ENCODE results near the gene PRXL2B.

Gene PRXL2B

DNA sequence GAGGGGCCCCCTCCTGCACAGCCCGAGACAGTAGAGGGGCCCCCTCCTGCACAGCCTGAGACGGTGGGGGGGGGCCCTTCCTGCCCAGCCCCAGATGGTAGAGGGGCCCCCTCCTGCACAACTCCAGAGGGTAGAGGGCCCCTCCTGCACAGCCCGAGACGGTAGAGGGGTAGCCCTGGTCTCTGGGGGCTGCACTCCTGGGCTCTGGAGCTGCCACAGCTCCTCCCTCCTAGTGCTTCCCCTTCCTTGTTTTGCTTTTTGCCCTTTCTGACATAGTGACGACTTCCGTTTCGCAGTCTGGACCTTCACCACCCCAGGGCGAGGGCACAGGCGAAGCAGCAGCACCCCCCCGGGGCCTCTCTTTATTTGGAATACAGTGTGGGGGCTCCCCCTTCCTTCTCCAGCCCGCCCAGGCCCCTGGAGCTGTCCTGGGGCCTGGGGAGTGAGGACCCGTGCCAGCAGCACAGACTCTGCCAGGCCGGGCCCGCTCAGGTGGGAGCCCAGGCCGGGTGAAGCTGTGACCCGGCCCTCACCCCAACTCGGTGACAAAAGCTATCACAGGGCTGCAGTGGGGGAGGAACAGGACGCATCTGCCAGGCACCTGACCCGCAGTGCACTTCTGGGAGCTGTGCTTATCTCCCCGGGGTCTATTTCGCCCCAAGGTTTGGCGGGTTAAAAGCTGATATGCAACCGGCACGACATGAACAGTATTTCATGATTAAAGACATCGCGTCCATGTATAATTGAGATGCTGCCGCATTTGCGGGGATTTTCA, 1.1 kb upstream of the PRXL2B start:
- DNase-seq (ENCODE audit: low spot score), result peak; percentile 52

DNA sequence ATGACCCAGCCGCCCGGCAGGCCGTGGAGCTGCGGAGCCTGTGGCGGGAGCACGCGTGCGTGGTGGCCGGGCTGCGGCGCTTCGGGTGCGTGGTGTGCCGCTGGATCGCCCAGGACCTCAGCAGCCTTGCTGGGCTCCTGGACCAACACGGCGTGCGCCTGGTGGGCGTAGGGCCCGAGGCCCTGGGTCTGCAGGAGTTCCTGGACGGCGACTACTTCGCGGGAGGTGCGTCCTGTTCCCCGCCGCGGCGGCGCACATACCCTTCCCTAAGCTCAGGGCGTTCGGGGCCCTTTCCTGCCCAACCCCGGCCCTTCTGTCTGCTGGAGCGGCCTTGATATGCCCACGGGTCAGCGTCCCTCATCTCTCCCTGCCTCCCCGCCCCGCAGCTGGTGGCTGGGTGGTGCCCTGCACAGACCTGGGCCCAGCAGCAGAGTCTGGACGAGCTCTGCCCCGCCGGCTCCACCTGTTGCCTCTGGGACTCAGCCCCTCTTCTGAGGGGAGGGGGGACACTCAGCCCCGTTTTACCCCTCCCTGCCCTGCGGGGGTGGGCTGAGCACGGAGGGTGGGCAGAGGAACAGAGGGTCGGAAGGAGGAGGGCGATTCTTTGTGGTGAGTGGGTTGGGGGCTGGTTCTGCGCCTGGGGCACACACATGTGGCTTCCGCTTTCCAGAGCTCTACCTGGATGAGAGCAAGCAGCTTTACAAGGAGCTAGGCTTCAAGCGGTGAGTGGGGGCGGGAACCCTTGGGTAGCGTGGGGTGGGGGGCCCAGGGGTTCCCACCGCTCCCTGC, 688 bp downstream of the PRXL2B start:
- DNase-seq (ENCODE audit: low spot score), result no peak

DNA sequence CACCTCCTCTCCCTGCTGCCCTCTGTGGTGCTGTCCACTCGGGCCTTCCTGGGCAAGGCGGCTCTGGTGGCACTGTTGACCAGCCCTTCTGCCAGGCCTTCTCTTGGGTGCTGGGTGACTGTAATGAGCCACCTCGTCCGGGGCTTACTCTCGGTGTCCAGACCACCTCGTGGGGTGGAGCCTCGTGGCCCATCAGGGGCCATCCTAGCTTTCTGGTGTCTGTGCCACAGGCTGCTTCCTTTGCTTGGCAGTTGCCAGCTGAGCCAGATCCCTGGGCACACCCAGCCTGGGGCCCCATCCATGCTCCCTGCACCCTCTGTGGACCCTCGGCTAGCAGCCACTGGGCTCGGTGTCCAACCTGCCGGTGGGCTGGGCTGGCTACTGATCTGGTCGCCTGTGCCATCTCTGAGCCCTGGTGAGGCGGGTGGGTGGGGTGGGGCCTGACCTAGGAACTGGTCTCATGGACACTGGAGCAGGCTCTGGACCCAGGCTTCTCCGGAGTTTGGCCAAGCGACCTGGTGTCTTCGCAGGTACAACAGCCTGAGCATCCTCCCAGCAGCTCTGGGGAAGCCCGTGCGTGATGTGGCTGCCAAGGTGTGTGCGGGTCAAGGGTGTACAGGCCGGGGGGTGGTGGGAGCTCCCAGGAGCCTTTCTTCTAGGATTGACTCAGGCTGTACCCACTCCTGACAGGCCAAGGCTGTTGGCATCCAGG, 1.4 kb downstream of the PRXL2B start:
- DNase-seq (ENCODE audit: low spot score), result no peak

DNA sequence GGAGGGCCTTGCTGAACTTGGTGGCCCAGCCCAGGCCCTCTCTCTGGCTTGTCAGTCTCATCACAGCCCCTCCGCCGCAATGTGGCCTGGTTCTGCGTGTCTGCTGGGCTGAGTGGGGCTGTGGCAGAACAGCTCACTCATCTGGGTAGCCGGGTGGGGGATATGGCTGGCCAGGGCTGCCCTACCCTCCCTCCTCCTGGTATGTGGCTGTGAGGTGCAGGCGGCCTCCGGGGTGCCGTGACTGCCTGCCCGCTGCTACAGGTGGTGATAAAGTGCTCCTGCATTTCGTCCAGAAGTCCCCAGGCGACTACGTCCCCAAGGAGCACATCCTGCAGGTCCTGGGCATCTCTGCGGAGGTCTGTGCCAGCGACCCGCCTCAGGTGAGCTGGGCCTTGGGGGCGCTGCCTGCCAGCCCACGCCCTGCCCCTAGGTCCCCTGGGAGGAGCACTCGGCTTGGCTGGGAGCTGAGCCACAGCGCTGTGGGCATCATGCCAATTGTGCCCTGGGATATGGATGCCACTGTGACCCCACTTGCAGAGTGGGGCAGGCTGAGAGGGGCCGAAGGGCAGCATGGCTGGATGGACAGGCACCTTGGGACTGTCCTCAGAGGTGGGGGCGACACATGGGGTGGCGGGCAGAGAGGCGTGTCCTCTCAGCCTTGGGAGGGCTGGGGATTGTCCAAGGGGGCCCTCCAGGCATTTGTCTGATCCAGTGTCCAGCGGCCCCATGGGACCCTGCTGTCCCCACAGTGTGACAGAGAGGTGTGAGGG, 2.3 kb downstream of the PRXL2B start:
- no peak for DNase-seq (ENCODE audit: low spot score)

DNA sequence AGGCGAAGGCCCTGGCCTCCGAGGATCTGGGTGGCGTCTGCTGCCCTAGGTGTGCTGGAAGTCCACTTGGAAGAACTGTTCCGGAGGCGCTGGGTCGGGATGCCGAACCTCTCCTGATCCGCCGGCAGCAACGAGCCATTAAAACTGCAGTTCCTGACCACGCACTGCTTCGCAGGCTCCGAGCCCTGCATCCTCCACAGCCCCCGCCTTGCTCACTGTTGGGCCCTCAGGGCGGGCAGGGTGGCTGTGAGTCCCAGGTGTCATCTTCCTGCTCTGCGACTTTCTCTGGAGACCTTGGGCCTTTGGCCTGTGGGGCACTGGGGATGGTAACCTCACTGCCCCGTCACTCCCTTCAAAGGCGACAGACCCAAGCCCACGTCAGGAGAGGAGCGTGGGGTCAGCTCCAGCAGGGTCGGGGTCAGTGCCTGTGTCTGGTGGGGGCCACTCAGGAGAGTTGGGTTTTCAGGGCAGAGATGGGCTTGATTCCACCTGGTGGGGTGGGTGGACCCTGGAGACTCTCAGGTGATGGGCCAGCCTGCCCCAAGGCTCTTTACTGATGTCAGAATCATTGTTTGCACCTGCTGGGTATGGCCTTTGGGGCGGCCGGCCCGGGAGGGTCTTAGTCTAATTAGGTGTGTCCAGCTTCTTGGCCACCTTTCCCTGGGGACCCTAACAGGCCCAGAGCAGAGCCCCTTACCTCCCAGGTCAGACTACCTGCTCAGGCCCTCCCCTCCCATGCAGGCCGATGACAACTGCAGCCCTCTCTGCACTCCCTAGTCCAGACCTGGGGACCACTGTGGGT, 3.1 kb downstream of the PRXL2B start:
- no peak for DNase-seq (ENCODE audit: low spot score)

DNA sequence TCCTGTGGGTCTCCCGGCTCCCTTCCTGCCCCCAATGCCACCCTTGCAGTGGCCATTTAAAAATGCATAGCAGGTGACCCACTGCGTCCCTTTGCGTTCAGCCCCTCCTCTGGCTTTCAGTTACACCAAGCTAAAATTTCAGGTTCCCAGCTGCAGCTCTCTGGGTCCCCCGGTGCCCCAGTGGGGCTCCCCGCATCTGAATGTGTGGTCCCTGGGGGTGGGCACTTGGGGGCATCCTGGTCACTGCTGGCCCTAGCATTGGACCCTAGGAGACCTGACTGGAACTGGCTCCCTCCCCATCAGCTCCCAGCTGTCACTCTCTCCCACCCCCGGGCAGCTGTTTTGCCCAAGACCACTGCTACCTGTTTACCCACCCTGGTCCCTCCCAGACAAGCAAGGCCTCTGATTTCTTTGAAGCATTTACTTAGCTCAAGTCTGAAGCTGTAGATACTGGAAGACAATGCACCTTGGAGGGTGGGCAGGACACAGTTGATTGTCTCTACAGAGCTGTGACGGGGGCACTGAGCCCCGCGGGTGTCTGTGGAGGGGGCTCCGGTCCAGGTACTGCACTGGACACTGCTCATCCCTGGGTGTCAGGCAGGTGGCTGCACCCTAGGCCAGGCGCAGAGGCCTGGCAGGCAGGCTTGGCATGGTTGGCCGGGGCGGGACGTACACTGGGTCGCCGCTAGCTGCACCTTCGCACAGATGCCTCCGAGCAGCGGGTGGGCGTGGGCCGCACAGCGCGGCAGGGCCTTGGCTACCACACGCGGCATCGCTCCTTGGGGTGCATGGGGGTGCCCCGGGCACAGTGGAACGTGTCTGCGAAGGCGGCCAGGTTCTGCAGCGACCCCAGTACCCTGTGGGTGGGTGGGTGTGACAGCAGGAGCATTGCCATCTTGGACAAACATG, 3.9 kb downstream of the PRXL2B start:
- no peak for DNase-seq (ENCODE audit: low spot score)

DNA sequence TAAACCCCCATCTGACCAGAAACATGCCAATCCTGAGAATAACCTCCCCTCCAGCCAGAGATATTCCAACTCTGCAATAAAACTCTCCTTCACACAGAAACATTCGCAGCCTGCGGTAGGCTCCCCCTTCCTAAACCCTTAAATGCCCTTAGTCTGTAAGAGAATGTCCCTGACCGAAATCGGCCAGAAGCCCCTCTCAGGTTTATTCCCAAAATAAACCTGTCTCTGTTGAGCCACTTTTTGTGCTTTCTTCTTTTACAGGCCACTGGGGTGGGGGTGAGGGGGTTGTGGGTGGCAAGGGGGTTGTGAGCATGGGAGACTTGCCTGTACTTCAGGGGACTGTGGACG, 4.6 kb downstream of the PRXL2B start:
- DNase-seq (ENCODE audit: low spot score), result no peak

DNA sequence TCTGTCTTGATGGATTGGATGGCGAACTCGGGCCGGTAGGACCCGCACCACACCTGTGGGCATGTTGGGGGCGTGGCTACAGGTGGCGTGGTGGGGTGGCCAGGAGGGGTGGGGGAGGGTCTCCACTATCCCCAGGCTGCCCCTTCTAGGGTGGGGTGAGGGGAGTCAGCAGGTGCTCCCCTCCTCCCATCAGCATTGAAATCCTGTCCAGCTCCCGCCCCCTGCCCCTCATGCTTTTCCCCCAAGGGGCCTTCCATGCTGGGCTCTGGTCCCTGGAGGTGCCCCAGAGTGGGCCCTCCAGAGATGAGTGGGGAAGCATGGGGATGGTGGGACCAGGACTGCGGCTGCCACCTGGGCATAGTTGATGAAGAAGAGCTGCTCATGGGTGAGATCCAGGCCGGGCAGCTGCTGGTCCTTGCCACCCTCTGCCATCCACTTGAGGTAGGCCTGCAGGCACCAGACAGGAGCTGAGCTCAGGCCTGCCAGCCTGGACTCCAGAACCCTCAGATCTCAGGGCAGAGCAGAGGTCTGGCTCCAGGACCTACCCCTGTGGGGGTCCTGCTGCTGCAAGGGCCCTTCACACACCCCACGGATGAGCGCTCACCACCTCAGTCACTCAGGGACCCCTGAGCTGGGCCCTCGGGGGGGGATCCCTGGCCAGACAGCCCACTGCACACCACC, 5.1 kb downstream of the PRXL2B start:
- DNase-seq (ENCODE audit: low spot score), result no peak

DNA sequence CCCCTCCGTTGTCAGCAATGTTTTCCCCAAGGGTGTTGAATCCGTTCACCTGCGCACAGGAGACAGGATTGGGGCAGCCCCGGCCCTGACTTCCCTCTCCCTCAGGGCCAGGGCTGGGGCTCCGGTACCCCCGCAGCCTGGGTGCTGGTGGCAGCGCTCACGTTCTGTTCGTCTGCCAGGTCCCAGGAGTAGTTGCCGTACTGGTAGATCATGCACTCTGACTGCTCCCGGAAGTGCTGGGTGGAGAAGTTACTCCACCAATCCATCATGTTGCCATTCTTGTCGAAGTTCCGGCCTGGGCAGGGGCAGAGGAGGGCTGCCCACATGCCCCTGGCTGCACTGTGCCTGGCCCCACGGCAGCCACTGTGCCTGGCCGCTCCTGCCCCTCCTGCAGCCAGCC, 6.1 kb downstream of the PRXL2B start:
- no peak for DNase-seq (ENCODE audit: low spot score)

DNA sequence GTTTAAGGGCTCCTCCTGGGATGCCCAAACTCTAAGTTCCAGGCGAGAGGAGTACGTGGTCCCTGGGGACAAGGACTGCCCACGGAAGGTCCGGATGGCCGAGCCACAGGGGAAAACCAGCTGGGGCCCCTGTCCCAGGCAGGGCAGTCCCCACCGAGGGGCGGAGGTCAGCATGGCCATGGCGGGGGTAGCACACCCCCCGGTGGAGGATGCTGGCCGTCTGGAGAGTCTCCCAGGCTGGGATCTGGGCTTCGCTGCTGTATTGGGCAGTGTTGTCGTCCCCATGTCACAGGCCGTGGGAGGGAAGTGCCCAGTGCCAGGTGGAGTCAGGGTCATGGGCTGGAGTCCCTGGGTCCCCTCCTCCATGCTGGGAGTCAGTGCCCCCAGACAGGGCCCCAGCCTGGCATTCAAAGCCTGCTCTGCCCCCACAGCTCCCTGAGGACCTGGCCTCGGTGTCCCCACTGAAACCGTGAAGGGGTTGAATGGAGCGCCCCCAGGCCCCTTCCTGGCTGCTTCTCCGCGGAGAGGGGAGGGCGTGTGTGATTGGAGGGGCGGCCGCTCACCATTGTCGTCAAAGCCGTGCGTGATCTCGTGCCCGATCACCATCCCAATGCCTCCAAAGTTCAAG, 6.8 kb downstream of the PRXL2B start:
- DNase-seq (ENCODE audit: low spot score), result no peak

DNA sequence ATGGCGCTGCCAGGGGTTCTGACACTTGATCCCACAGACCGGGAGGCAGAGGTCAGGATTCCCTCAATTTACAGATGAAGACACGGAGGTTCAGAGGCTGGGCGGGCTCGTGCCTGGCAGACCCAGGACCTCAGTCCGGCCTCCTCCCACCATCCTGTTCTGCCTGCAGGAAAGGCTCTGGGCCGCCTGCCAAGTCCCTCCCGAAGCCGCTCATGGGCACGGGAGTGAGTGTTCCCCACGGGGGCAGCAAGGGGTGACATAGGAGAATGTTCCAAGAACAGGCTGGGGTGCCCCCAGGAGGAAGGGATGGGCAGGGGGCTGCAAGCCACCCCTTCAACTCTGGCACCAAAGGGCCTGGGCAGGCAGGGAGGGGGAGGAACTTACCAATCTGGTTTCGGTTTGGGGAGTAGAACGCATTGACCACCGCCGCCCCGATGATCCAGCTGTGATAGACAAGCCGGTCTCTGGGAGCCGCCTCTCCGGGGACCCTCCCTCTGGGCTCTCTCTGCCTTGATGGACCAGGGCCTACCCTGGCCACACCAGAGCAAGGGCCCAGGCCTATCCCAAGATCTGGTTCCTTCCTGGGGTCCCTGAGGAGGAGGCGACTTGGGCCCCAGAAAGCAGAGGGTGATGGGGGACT, 7.5 kb downstream of the PRXL2B start:
- DNase-seq (ENCODE audit: low spot score), result no peak

DNA sequence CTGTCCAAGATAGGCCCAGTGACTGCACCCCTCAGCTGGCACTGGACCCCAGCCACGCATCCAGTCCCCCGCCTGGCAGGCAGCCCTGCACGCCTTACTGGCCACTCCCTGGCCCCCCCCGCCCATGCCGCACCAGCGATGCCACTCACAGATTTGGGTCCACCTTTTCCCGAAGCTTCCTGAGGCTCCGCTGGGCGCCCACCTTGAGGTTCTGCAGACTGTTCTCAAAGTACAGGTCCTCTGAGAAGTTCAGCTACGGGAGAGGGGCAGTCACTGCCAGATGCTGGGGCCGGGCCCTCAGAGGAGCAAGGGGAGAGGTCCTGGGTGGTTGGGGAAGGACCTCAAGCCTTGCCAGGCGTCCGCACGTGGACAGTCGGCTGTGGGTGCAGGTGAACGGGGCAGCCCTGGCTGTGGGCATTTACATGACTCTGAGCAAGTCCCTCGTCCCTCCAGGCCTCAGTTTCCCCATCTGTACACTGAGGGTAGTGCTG, 8.1 kb downstream of the PRXL2B start:
- no peak for DNase-seq (ENCODE audit: low spot score)

DNA sequence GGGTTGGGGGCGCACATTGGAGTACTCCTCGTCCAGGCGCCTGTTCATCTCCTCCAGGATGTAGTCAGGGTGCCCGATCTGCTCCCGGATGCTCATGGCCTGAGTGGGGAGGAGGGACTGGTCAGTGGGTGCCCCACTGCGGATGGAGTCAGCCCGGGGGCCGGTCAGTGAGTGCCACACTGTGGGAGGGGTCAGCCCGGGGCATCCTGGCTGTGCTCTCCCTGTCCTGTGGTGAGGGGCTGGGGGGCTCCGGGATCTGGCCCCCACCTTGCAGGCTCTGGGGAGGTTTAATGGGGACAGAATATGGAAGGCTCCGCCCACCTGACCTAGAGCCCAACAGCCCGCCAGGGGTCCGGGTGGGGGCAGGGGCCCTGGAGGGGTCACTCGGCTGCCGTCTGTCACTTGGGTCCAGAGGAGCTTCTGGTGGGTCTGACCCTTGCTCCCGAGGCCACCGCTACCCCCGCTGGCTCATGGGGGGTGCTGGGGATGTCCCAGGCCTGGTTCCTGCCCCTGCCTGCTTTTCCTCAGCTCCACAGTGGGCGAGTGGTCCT, 8.8 kb downstream of the PRXL2B start:
- no peak for DNase-seq (ENCODE audit: low spot score)

DNA sequence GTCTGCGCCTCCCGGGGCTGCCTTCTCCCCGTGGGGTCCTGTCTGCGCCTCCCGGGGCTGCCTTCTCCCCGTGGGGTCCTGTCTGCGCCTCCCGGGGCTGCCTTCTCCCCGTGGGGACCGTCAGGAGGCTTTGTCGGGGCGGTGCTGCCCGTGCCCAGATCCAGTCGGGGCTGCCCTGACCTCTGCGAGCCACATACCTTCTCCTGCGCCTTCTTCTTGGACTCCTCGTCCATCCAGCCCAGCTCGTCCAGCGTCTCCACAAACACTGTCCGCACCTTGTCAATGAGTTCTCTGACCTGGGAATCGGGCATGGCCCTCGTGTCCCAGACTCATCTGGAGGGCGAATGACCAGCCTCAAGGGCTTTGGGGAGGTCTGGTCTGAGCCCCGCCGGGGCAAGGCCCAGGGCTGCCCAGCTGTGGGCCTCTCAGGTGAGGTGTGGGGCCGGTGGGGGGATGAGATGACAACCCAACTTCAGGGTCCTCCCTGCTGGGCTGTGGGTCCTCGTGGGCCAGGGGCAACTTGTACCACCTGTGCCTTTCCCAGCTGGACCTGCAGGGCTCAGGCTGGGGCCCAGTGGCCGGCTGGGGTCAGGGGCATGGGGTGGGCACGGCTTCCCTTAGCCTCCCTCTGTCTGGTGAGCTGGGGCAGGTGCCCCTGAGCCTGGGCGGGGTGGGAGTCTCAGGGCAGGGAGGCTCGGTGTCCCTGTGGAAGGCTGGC, 9.4 kb downstream of the PRXL2B start:
- DNase-seq (ENCODE audit: low spot score), result no peak

DNA sequence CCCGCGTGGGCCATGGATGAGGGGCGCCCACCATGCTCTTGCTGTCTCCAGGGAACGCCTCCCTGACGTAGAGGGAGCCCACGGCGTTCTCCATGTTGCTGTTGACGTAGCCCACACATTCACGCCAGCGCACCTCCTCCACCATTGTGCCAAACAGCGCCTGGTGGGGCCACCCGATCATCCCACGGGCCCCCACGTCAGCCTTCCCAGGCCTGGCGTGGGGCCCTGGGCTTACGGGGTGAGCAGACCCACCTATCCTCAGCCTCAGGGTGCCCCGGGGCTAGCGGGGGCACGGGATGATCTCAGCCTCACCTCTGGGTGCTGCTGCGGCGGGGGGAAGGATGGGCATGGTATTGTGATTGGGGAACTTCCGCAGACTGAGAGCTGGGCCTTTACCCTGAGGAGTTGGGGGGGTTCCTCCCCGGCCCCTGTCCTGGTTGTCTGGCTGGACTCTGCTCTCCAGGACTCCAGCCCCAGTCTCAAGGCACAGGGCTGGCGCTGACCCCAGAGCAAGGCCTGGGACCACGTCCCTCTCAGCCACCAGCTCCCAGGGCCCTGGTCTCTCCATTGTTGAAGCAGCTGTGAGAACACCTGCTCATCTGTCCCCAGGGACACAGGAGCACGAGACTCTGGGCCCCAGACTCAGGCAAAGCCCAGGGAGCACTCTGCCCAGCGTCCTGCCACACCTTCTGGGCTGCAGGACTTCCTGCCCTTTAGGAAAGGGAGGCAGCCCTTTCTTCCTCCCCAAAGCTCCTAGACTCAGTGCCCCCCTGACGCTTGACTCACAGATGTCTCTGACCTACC, 10.2 kb downstream of the PRXL2B start:
- DNase-seq (ENCODE audit: low spot score), result no peak

DNA sequence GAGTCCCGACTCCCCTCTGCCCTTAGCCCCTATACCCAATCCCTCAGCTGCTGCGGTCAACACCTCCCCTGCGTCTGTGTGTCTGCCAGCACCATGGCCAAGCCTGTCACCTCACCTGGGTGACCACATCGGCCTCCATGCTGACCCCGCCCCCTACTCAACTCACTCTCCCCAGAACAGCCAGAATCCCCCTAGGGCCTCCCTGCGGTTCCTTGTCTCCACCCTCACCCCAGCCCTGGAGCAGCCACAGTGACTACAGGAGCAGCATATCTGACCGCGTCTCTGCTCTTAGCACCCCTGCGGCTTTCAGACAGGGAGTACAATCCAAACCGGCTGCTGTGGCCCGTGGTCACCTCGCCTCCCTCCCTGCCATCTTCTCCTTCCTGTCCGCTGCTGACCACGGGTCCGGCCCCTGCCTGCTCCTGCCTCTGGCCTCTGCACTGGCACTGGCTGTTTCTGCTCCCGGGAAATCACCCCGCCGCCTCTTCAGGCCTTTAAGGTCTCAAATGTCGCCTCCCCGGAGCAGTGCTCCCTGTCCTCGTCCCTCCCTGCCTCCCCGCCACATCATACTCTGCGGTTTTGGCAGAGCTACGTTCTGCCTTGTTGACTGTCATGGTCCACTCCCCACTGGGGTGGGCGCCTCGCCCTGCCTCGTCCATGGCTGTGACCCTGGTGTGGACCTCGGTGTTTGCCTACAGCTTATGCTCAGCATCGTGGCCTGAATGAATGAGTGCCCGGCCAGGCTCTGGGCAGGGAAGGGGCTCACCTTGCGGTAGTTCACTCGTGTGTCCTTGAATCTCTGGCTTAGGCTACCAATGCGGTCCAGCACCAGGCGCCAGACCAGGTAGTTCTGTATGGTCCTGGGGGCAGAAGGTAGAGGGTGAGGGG, 11.1 kb downstream of the PRXL2B start:
- no peak for DNase-seq (ENCODE audit: low spot score)
